Esophagus (tissue), 2 donors: ENCODE results near the gene UNC5B. TPM values are rescaled to one million over a fixed set of nuclear protein-coding genes. Genes with fewer than 3 reads are reported as not detected.
A peak's percentile ranks its signal among the peaks of the same experiment; 100 is the strongest.

Experiments
- H3K27ac ChIP-seq, 2 donors: one replicate each; pipeline ENCODE4 v1.5.1; 2013; ENCODE audit warnings: low read depth in 2 of 2, mild to moderate bottlenecking in 2 of 2, inconsistent platforms in 1 of 2, low read length in 1 of 2, moderate library complexity in 1 of 2
- H3K27me3 ChIP-seq, 2 donors: one replicate each; pipeline ENCODE4 v1.6.1; 2013; ENCODE audit warnings: low read length in 2 of 2, control low read depth in 1 of 2, mild to moderate bottlenecking in 1 of 2; ENCODE audit not compliant: insufficient read depth in 2 of 2, control insufficient read depth in 1 of 2
- H3K36me3 ChIP-seq, 2 donors: one replicate each; pipeline ENCODE4 v1.6.1; 2013; ENCODE audit warnings: low read length in 1 of 2; ENCODE audit not compliant: control insufficient read depth in 2 of 2, insufficient read depth in 2 of 2
- H3K4me1 ChIP-seq, 2 donors: one replicate each; pipeline ENCODE4 v1.6.1; 2013; ENCODE audit warnings: low read length in 1 of 2; ENCODE audit not compliant: control insufficient read depth in 2 of 2, insufficient read depth in 2 of 2
- H3K4me3 ChIP-seq, 2 donors: one replicate each; pipeline ENCODE4 v1.5.1; 2013; ENCODE audit warnings: low read length in 2 of 2, mild to moderate bottlenecking in 2 of 2, low read depth in 1 of 2, moderate library complexity in 1 of 2
- H3K9me3 ChIP-seq, 2 donors: one replicate each; pipeline ENCODE4 v1.6.1; 2013; ENCODE audit warnings: mild to moderate bottlenecking in 2 of 2, low read depth in 1 of 2, low read length in 1 of 2, moderate library complexity in 1 of 2; ENCODE audit not compliant: control insufficient read depth in 2 of 2, insufficient read depth in 1 of 2
- WGBS, 2 donors: extraction: QIAGEN DNeasy Blood & Tissue Kit; methylation state at CpG; one replicate each; pipeline ENCODE4 v1.1.7; 2013; 5-methylcytosine and 5-hydroxymethylcytosine counted together
- polyA plus RNA-seq, 2 donors: library from polyadenylated mRNA; stranded (reverse); fragments of 200-250 nt; gene quantifications; one replicate each; pipeline ENCODE4 v1.2.3, GENCODE V29; 2013
- donor health status: healthy with polysubstance abuse.
- donor health status: Bipolar disorder and iron deficiency.

The UNC5B gene
- polyA plus RNA-seq, 2 donors = 7.6 to 12.2 TPM

- H3K4me3 ChIP-seq = no peak overlapping the region
- no peaks in the 10 kb centered on the region for H3K27me3 ChIP-seq
- H3K27ac ChIP-seq = no peak overlapping the region
- no peaks in the 10 kb centered on the region for H3K36me3 ChIP-seq
- peaks cover 0 to 2% of the 10 kb centered on the region in 2 donors for H3K4me1 ChIP-seq
- H3K9me3 ChIP-seq = no peaks in the 10 kb centered on the region
- WGBS, 2 donors = 67 to 76% methylated on average over 4 of the region's 4 CpGs
These were observed 6.9 kb upstream of the UNC5B start for GRCh38 chr10:71205468-71205867.

GRCh38 chr10:71206911-71207310 lies 5.5 kb upstream of the UNC5B start:
- 59 to 75% methylated on average over 1 of the region's 1 CpG for WGBS, 2 donors
- Histone ChIP-seq H3K4me1 (peaks cover 0 to 2% of the 10 kb centered on the region in 2 donors), H3K9me3 (no peaks in the 10 kb centered on the region), H3K36me3 (no peaks in the 10 kb centered on the region), H3K4me3 (no peak overlapping the region), H3K27ac (no peak overlapping the region), H3K27me3 (no peaks in the 10 kb centered on the region)

- Histone ChIP-seq H3K4me1 (peaks cover 0 to 2% of the 10 kb centered on the region in 2 donors), H3K27me3 (no peaks in the 10 kb centered on the region), H3K9me3 (no peaks in the 10 kb centered on the region), H3K27ac (no peak overlapping the region), H3K4me3 (no peak overlapping the region), H3K36me3 (no peaks in the 10 kb centered on the region)
These were observed 4.8 kb upstream of the UNC5B start for GRCh38 chr10:71207578-71207977.

GRCh38 chr10:71209352-71209715 lies 3.0 kb upstream of the UNC5B start:
- Histone ChIP-seq H3K27me3 (no peaks in the 10 kb centered on the region), H3K4me1 (peaks cover 3 to 8% of the 10 kb centered on the region in 2 donors), H3K4me3 (no peak overlapping the region), H3K27ac (no peak overlapping the region), H3K9me3 (no peaks in the 10 kb centered on the region), H3K36me3 (no peaks in the 10 kb centered on the region)
- 38 to 39% methylated on average over 4 of the region's 4 CpGs for WGBS, 2 donors

- Histone ChIP-seq H3K27me3 (no peaks in the 10 kb centered on the region), H3K36me3 (no peaks in the 10 kb centered on the region), H3K9me3 (no peaks in the 10 kb centered on the region), H3K4me1 (peaks cover 8% of the 10 kb centered on the region in 2 donors), H3K27ac (no peak overlapping the region), H3K4me3 (no peak overlapping the region)
- WGBS, 2 donors = 53 to 59% methylated on average over 5 of the region's 5 CpGs
These were observed 2.4 kb upstream of the UNC5B start for GRCh38 chr10:71209731-71210541.

GRCh38 chr10:71210542-71210871 lies 1.9 kb upstream of the UNC5B start:
- H3K4me1 ChIP-seq = peaks cover 8% of the 10 kb centered on the region in 2 donors
- 57 to 61% methylated on average over 5 of the region's 5 CpGs for WGBS, 2 donors
- no peaks in the 10 kb centered on the region for H3K36me3 ChIP-seq
- H3K4me3 ChIP-seq = no peak overlapping the region
- no peaks in the 10 kb centered on the region for H3K27me3 ChIP-seq
- no peaks in the 10 kb centered on the region for H3K9me3 ChIP-seq
- H3K27ac ChIP-seq = no peak overlapping the region

- Histone ChIP-seq H3K4me3 (no peak overlapping the region), H3K36me3 (no peaks in the 10 kb centered on the region), H3K27ac (no peak overlapping the region), H3K27me3 (no peaks in the 10 kb centered on the region), H3K4me1 (peaks cover 8% of the 10 kb centered on the region in 2 donors), H3K9me3 (no peaks in the 10 kb centered on the region)
- whole genome bisulfite sequencing, 2 donors = 58 to 75% methylated on average over 4 of the region's 4 CpGs
These were observed 1.3 kb upstream of the UNC5B start for GRCh38 chr10:71211053-71211452.

- no peaks in the 10 kb centered on the region for H3K27me3 ChIP-seq
- H3K4me1 ChIP-seq = peaks cover 8 to 13% of the 10 kb centered on the region in 2 donors
- H3K9me3 ChIP-seq = no peaks in the 10 kb centered on the region
- no peaks in the 10 kb centered on the region for H3K36me3 ChIP-seq
- peak overlapping the region; percentile 11 to 75 for H3K4me3 ChIP-seq
- 5 to 9% methylated on average over 7 of the region's 7 CpGs for WGBS, 2 donors
- H3K27ac ChIP-seq = peak overlapping the region in 1 of 2 donors; percentile 42
These were observed 524 bp upstream of the UNC5B start for GRCh38 chr10:71211775-71212317.

- no peaks in the 10 kb centered on the region for H3K9me3 ChIP-seq
- 0 to 1% methylated on average over 35 to 36 of the region's 36 CpGs for WGBS, 2 donors
- H3K27me3 ChIP-seq = no peaks in the 10 kb centered on the region
- peak overlapping the region; percentile 75 to 81 for H3K4me3 ChIP-seq
- peaks cover 11 to 20% of the 10 kb centered on the region in 2 donors for H3K4me1 ChIP-seq
- peak overlapping the region; percentile 89 to 90 for H3K27ac ChIP-seq
- H3K36me3 ChIP-seq = no peaks in the 10 kb centered on the region
These were observed 804 bp downstream of the UNC5B start for GRCh38 chr10:71213127-71213621.
